ES-I3 (cell line): ENCODE measurements around the gene TSSK6.
"Not testable (repeated sequence)": the region's sequence is repeated elsewhere in the genome, so short reads cannot be mapped to it uniquely, and the experiment has no call there.

ENCODE experiments used
- H3K36me3 ChIP-seq: 2 replicates; pipeline ENCODE4 v1.6.1; 2013; ENCODE audit warnings: mild to moderate bottlenecking, low read length, control low read depth, moderate library complexity; ENCODE audit not compliant: insufficient read depth
- H3K4me1 ChIP-seq: 2 replicates; pipeline ENCODE4 v1.6.1; 2013; ENCODE audit warnings: mild to moderate bottlenecking, control low read depth, low read length; ENCODE audit not compliant: insufficient read depth
- H3K9ac ChIP-seq: 2 replicates; pipeline ENCODE4 v1.6.1; 2013; ENCODE audit warnings: low read depth, mild to moderate bottlenecking, low read length, moderate library complexity
- H3K9me3 ChIP-seq: 2 replicates; pipeline ENCODE4 v1.6.1; 2013; ENCODE audit warnings: mild to moderate bottlenecking, low read length, moderate library complexity; ENCODE audit not compliant: control insufficient read depth, insufficient read depth

TSSK6 gene

GRCh38 chr19:19486343-19487076 is 28.8 kb downstream of the TSSK6 start:
- Histone ChIP-seq H3K36me3 (no peaks in the 10 kb centered on the region; the same call in 1 of the 2 replicates), H3K9ac (no peak overlapping the region), H3K4me1 (peaks cover 39% of the 10 kb centered on the region), H3K9me3 (no peaks in the 10 kb centered on the region)

GRCh38 chr19:19485998-19486290 is 29.4 kb downstream of the TSSK6 start:
- no peak overlapping the region for H3K9ac ChIP-seq
- H3K4me1 ChIP-seq = peaks cover 39% of the 10 kb centered on the region
- no peaks in the 10 kb centered on the region for H3K9me3 ChIP-seq
- H3K36me3 ChIP-seq = no peaks in the 10 kb centered on the region; the same call in 1 of the 2 replicates

- Histone ChIP-seq H3K4me1 (peaks cover 39% of the 10 kb centered on the region), H3K9ac (no peak overlapping the region)
Measured at GRCh38 chr19:19485161-19485997, 30.0 kb downstream of the TSSK6 start.

GRCh38 chr19:19482809-19483596 is 32.3 kb downstream of the TSSK6 start:
- peaks cover 19% of the 10 kb centered on the region for H3K4me1 ChIP-seq
- no peaks in the 10 kb centered on the region for H3K9me3 ChIP-seq
- H3K9ac ChIP-seq = no peak overlapping the region
- peaks cover 3% of the 10 kb centered on the region; the same call in 1 of the 2 replicates for H3K36me3 ChIP-seq

More at GRCh38 chr19:19485161-19485997, 30.0 kb downstream of the TSSK6 start:
- Histone ChIP-seq H3K9me3 (no peaks in the 10 kb centered on the region), H3K36me3 (no peaks in the 10 kb centered on the region)

GRCh38 chr19:19480688-19481087 is 34.7 kb downstream of the TSSK6 start:
- Histone ChIP-seq H3K4me1 (peaks cover 18% of the 10 kb centered on the region), H3K9me3 (no peaks in the 10 kb centered on the region), H3K9ac (no peak overlapping the region), H3K36me3 (peaks cover 3% of the 10 kb centered on the region; the same call in 1 of the 2 replicates)

GRCh38 chr19:19477705-19478383 is 37.5 kb downstream of the TSSK6 start:
- H3K9ac ChIP-seq = no peak overlapping the region
- H3K36me3 ChIP-seq = peaks cover 3% of the 10 kb centered on the region; the same call in 1 of the 2 replicates
- no peaks in the 10 kb centered on the region for H3K9me3 ChIP-seq
- H3K4me1 ChIP-seq = peaks cover 25% of the 10 kb centered on the region

GRCh38 chr19:19475849-19476828 is 39.2 kb downstream of the TSSK6 start:
- peaks cover 3% of the 10 kb centered on the region for H3K36me3 ChIP-seq
- no peaks in the 10 kb centered on the region for H3K9me3 ChIP-seq
- no peak overlapping the region; the same call in 1 of the 2 replicates for H3K9ac ChIP-seq
- peaks cover 25% of the 10 kb centered on the region for H3K4me1 ChIP-seq

- Histone ChIP-seq H3K4me1 (peaks cover 25% of the 10 kb centered on the region), H3K36me3 (peaks cover 3% of the 10 kb centered on the region), H3K9me3 (no peaks in the 10 kb centered on the region), H3K9ac (peak overlapping the region; percentile 11; the same call in 1 of the 2 replicates)
Measured at GRCh38 chr19:19475015-19475765, 40.2 kb downstream of the TSSK6 start.

GRCh38 chr19:19472106-19472505 is 43.2 kb downstream of the TSSK6 start:
- H3K36me3 ChIP-seq, H3K9ac ChIP-seq: not testable (repeated sequence)
- peaks cover 25% of the 10 kb centered on the region for H3K4me1 ChIP-seq

GRCh38 chr19:19471682-19472081 is 43.7 kb downstream of the TSSK6 start:
- H3K4me1 ChIP-seq = peaks cover 25% of the 10 kb centered on the region
- H3K9me3 ChIP-seq = peaks cover 12% of the 10 kb centered on the region
- no peak overlapping the region for H3K9ac ChIP-seq
- H3K36me3 ChIP-seq = peaks cover 8% of the 10 kb centered on the region

More at GRCh38 chr19:19472106-19472505, 43.2 kb downstream of the TSSK6 start:
- H3K9me3 ChIP-seq = peaks cover 11% of the 10 kb centered on the region

- Histone ChIP-seq H3K36me3 (peaks cover 17% of the 10 kb centered on the region), H3K4me1 (peaks cover 17% of the 10 kb centered on the region), H3K9ac (no peak overlapping the region), H3K9me3 (peaks cover 12% of the 10 kb centered on the region)
Measured at GRCh38 chr19:19470579-19470978, 44.8 kb downstream of the TSSK6 start.

GRCh38 chr19:19468424-19469050 is 46.8 kb downstream of the TSSK6 start:
- H3K36me3 ChIP-seq = peaks cover 19% of the 10 kb centered on the region

More at GRCh38 chr19:19468424-19469050, 46.8 kb downstream of the TSSK6 start:
- Histone ChIP-seq H3K9ac (no peak overlapping the region), H3K9me3 (peaks cover 12% of the 10 kb centered on the region), H3K4me1 (peaks cover 14% of the 10 kb centered on the region)
